ENCODE measurements around the gene PFKL.
A peak's percentile ranks its signal among the peaks of the same experiment; 100 is the strongest.

The PFKL gene

GRCh38 chr21:44363278-44363677, 63.4 kb downstream of the PFKL start:
- DNase-seq (ENCODE audit: low read depth in 2 of 2): no peak

DNA sequence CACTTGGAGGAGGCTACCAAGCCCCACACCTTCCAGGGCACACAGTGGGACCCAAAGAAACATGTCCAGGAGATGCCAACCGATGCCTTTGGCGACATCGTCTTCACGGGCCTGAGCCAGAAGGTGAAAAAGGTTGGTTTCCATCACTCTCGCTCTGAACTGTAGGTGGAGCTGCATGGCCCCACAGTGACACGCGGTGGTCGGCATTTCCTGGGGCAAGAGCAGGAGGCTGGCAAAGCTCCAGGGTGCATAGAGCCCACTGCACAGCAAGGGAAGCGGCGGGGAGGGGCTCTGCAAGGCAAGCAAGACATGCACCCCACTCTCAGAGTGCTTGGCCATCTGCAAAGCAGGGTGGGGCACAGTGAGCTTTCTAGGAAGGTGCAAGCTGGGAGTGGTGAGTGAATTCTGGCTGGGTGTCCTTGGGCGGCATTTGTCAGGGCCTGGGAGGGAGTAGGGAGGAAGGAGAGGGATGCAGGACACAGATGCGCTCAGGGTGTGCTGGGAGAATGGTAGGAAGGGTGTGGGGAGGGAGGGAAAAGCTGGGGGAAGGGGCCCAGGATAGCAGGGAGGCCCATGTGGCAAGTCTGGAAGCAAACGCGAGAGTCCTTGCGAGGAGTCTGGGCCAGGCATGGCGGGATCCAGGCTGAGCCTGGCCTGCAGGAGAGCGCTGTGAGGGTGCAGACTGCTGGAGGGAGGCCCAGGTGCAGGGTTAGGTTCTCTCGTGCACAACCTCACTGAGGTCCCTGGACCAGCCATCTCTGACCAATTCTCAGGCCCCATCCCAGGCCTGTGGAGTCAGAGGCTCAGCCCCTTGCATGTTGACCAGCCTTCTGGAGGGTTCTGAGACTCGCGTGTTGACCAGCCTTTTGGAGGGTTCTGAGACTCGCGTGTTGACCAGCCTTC, 64.5 kb downstream of the PFKL start:
- DNase-seq (ENCODE audit: low read depth in 2 of 2): no peak

GRCh38 chr21:44365251-44365966, 65.6 kb downstream of the PFKL start:
- DNase-seq (ENCODE audit: low read depth in 2 of 2): no peak

DNA sequence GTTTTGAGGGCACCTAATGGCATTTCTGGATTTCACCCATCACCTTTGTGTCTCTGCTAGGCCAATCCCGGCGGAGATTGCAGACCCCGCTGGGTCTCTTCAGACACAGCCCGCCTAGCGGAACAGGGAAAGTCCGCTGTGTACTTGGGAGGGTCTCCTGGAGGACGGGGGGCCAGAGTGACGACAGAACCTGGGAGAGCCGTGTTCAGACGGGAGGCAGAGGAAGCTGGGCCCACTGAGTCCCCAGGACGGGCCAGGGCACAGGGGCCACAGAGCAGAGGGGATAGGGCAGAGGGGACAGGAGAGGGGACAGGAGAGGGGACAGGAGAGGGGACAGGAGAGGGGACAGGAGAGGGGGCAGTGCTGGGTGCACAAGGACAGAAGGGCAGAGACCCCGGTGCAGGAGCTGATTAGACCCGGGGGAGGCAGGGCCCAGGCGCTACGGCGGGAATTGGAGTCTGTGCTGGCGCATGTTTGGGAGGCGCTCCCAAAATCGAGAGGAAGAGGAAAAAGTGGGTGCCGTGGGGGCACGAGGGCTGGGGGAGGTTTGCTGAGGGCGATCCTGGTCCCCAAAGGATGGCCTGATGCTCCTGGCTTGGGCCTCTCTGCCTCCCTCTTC, 66.2 kb downstream of the PFKL start:
- DNase-seq (ENCODE audit: low read depth in 2 of 2): no peak

DNA sequence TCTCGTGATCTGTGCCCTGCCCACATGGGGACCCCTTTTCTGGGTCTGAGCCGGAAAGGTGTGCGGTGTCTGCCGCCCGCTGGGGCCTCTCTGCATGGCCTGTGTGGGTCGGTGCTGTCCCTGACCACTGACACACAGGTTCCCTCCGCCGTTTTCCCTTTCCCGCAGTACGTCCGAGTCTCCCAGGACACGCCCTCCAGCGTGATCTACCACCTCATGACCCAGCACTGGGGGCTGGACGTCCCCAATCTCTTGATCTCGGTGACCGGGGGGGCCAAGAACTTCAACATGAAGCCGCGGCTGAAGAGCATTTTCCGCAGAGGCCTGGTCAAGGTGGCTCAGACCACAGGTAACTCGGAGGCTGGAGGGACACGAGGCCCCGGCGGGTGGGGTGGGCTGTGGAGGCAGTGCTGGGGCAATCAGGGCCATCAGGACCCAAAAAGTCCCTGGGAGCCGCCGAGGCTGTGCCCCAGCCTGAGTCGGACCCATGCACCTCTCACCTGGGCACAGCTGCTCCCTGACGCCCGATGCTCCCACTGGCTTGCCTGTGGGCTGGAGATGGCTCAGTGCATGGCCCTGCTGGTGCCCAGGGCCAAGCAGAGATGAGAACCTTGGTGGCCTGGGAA, 66.8 kb downstream of the PFKL start:
- no peak for DNase-seq (ENCODE audit: low read depth in 2 of 2)

- no peak for DNase-seq (ENCODE audit: low read depth in 2 of 2)
Observed at GRCh38 chr21:44368711-44369446, 69.0 kb downstream of the PFKL start.

DNA sequence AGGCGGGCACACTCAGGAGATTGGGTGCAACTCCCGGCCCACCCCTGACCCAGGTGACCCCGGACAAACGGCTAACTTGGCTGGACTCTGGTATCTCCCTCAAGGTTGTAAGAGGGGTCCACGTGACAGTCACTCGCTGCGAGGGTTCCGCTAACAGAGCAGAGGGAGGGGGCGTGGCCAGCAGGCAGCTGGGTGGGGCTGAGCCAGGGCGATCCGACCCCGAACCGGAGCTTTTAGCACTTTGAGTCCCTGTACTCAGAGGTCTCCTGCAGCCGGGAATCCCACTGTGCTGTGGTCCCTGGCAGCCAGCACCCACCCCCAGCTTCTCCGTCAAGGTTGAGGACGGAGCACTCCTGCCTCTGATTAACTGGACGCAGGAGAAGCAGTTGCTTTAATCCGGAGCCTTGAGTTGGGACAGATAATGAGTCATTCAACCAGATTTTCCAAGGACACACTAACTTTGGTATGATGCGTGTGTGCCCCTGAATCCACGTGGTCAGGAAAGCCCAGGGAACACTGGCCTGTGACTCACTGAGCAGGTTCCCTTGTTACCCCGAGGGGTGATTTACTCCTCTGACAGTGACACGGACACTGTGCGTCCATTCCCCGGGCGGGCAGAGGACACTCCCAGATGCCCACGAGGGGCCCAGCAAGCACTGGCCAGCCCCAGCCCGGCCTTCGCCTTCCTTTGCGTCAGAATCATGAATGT, 70.3 kb downstream of the PFKL start:
- no peak for DNase-seq (ENCODE audit: low read depth in 2 of 2)

- no peak for DNase-seq (ENCODE audit: low read depth in 2 of 2)
Observed at GRCh38 chr21:44370786-44371410, 71.0 kb downstream of the PFKL start.

DNA sequence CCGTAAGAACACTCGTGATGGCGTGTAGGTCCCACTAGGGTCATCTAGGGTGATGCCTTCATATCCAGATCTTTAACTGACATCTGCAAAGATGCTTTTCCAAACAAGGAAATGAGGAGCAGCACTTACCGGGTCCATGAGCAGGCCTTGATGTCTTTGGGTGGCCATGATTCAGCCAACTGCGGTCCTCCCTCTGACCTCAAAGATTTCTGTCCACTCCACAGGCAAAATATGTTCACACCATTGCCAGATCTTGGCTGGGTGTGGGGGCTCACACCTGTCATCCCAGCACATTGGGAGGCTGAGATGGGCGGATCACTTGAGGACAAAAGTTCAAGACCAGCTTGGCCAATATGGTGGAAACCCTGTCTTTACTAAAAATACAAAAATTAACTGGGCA, 71.7 kb downstream of the PFKL start:
- DNase-seq (ENCODE audit: low read depth in 2 of 2): no peak

GRCh38 chr21:44372616-44373015, 72.8 kb downstream of the PFKL start:
- DNase-seq (ENCODE audit: low read depth in 2 of 2): no peak

DNA sequence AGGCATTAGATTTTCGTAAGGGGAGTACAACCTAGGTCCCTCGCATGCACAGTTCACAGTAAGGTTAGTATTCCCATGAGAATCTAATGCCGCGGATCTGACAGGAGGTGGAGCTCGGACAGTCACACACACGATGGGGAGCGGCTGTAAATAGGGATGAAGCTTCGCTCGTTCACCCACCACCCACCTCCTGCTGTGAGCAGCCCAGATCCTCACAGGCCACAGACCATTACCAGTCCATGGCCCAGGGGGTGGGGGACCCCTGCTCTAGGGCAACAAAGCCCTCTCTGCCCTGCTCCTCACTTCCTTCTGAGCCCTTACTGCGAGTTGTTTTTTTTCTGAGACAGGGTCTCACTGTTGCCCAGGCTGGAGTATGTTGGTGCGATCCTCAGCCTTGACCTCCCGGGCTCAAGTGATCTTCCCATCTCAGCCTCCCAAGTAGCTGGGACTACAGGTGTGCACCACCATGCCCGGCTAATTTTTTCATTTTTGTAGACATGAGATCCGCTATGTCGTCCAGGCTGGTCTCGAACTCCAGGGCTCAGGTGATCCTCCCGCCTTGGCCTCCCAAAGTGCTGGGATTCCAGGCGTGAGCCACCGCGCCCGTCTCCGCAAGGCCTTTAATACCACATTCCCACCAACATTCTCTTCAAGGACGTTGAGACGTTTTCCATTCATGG, 74.9 kb downstream of the PFKL start:
- no peak for DNase-seq (ENCODE audit: low read depth in 2 of 2)

- DNase-seq (ENCODE audit: low read depth in 2 of 2): peak in 1 of 2 donors; percentile 11
Observed at GRCh38 chr21:44375281-44375651, 75.4 kb downstream of the PFKL start.

DNA sequence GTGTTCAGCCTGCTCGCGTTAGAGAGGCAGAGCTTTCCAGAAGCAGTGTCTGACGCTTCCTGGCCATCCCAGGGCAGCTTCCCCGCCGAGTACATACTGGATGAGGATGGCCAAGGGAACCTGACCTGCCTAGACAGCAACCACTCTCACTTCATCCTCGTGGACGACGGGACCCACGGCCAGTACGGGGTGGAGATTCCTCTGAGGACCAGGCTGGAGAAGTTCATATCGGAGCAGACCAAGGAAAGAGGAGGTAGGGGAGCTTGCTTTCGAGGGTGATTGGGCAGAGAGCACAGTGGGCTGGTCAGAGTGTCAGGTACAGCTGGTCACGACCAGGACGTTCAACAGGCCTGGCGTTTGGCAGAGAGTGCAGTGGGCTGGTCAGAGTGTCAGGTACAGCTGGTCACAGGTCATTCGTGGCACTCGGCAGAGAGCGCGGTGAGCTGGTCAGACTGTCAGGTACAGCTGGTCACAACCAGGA, 75.9 kb downstream of the PFKL start:
- no peak for DNase-seq (ENCODE audit: low read depth in 2 of 2)

- no peak for DNase-seq (ENCODE audit: low read depth in 2 of 2)
Observed at GRCh38 chr21:44376606-44377005, 76.8 kb downstream of the PFKL start.
